Neural progenitor cell (in vitro differentiated cells): ENCODE data around the gene TIMM23. TPM values are rescaled to one million over a fixed set of nuclear protein-coding genes. Genes with fewer than 3 reads are reported as not detected.

Experiments used
- DNase-seq: peaks from one replicate; pipeline ENCODE4 v3.0.0-alpha.2; 2016; ENCODE audit warnings: low spot score
- H2AFZ ChIP-seq: fragments of 200-600 bp; sonication (generic); replicated peaks from 2 replicates; pipeline ENCODE4 v1.6.1; 2016; ENCODE audit warnings: antibody characterized with exemption
- H3F3A ChIP-seq: fragments of 200-600 bp; sonication (generic); 2 replicates; pipeline ENCODE4 v1.6.1; 2016; ENCODE audit warnings: antibody characterized with exemption, low read depth
- H3K27ac ChIP-seq: fragments of 200-600 bp; sonication (generic); 2 replicates; pipeline ENCODE4 v1.5.1; 2016; ENCODE audit warnings: mild to moderate bottlenecking
- H3K27me3 ChIP-seq: fragments of 200-600 bp; sonication (generic); 2 replicates; pipeline ENCODE4 v1.6.1; 2016; ENCODE audit warnings: mild to moderate bottlenecking, moderate library complexity
- H3K36me3 ChIP-seq: fragments of 200-600 bp; sonication (generic); 2 replicates; pipeline ENCODE4 v1.5.1; 2016
- H3K4me1 ChIP-seq: fragments of 200-600 bp; sonication (generic); 2 replicates; pipeline ENCODE4 v1.6.1; 2016; ENCODE audit warnings: mixed run types
- H3K4me2 ChIP-seq: fragments of 200-600 bp; sonication (generic); 2 replicates; pipeline ENCODE4 v1.6.1; 2016
- H3K4me3 ChIP-seq: fragments of 200-600 bp; sonication (generic); 2 replicates; pipeline ENCODE4 v1.5.1; 2016
- H3K79me2 ChIP-seq: fragments of 200-600 bp; sonication (generic); 2 replicates; pipeline ENCODE4 v1.6.1; 2016; ENCODE audit warnings: low read depth
- H3K9ac ChIP-seq: fragments of 200-600 bp; sonication (generic); 2 replicates; pipeline ENCODE4 v1.6.1; 2016
- H3K9me3 ChIP-seq: fragments of 200-600 bp; sonication (generic); 2 replicates; pipeline ENCODE4 v1.5.1; 2016; ENCODE audit warnings: low read depth
- H4K20me1 ChIP-seq: fragments of 200-600 bp; sonication (generic); 2 replicates; pipeline ENCODE4 v1.6.1; 2016; ENCODE audit warnings: low read depth
- H3K27ac Mint-ChIP-seq: 3 replicates; pipeline ENCODE4 v1.8.0; 2021; ENCODE audit warnings: mixed read lengths
- H3K27me3 Mint-ChIP-seq: 2 replicates; pipeline ENCODE4 v1.8.0; 2022; ENCODE audit warnings: low read depth, mild to moderate bottlenecking, inconsistent platforms, moderate library complexity, mixed read lengths; ENCODE audit not compliant: insufficient read depth
- H3K36me3 Mint-ChIP-seq: 3 replicates; pipeline ENCODE4 v1.8.0; 2021; ENCODE audit warnings: mixed read lengths
- H3K4me1 Mint-ChIP-seq: 3 replicates; pipeline ENCODE4 v1.8.0; 2021; ENCODE audit warnings: mixed read lengths
- H3K4me3 Mint-ChIP-seq: 3 replicates; pipeline ENCODE4 v1.8.0; 2021; ENCODE audit warnings: mild to moderate bottlenecking, moderate library complexity, mixed read lengths
- H3K9me3 Mint-ChIP-seq: 3 replicates; pipeline ENCODE4 v1.8.0; 2020; ENCODE audit warnings: mixed read lengths
- CTCF ChIP-seq: fragments of 200-600 bp; sonication (generic); IDR thresholded peaks from 2 replicates; pipeline ENCODE4 v1.5.1; 2017; ENCODE audit warnings: antibody characterized with exemption, mild to moderate bottlenecking
- EZH2 ChIP-seq: fragments of 200-600 bp; sonication (generic); IDR thresholded peaks from 2 replicates; pipeline ENCODE4 v1.6.1; 2017; ENCODE audit warnings: antibody characterized with exemption, mild to moderate bottlenecking, moderate library complexity
- EZH2phosphoT487 ChIP-seq: fragments of 200-600 bp; sonication (generic); IDR thresholded peaks from 2 replicates; pipeline ENCODE4 v1.6.1; 2017; ENCODE audit warnings: antibody characterized with exemption
- total RNA-seq: library from RNA; depleted of rRNA; stranded (reverse); fragments of >200 nt; gene quantifications from 2 replicates; pipeline ENCODE4 v1.2.3, GENCODE V29; 2015; ENCODE audit warnings: low replicate concordance

TIMM23 gene
- total RNA-seq, 1 donor from 2014 or later = 85.4 TPM

- H3K36me3 ChIP-seq = no peaks in the 10 kb centered on the region
- H3K9ac ChIP-seq = peak overlapping the region; percentile 91
- Mint-ChIP-seq H3K4me3 (peak overlapping the region; percentile 94), H3K36me3 (peaks cover 4% of the 10 kb centered on the region), H3K27me3 (peaks cover 2% of the 10 kb centered on the region), H3K4me1 (peaks cover 32% of the 10 kb centered on the region), H3K9me3 (no peaks in the 10 kb centered on the region), H3K27ac (peak overlapping the region; percentile 78)
- TF ChIP-seq EZH2phosphoT487 = no peak
- TF ChIP-seq CTCF = no peak
- no peak for TF ChIP-seq EZH2
- H3K27ac ChIP-seq = no peak overlapping the region
- H3K27me3 ChIP-seq = no peaks in the 10 kb centered on the region
- H3K4me3 ChIP-seq = peak overlapping the region; percentile 77
- H4K20me1 ChIP-seq = peaks cover 38% of the 10 kb centered on the region
- H3K79me2 ChIP-seq = peaks cover 35% of the 10 kb centered on the region
- DNase-seq = no peak
- peaks cover 4% of the 10 kb centered on the region for H3F3A ChIP-seq
- H3K9me3 ChIP-seq = no peaks in the 10 kb centered on the region
- peaks cover 11% of the 10 kb centered on the region for H3K4me1 ChIP-seq
- H3K4me2 ChIP-seq = peak overlapping the region; percentile 92
- H2AFZ ChIP-seq = no peak overlapping the region
These were observed 57.3 kb downstream of the TIMM23 start for GRCh38 chr10:46029461-46030030.

- Mint-ChIP-seq H3K27me3 (peaks cover 2% of the 10 kb centered on the region), H3K27ac (peak within 1 kb of the TSS; percentile 78), H3K4me1 (peaks cover 30% of the 10 kb centered on the region), H3K9me3 (no peaks in the 10 kb centered on the region), H3K36me3 (peaks cover 4% of the 10 kb centered on the region), H3K4me3 (peak within 1 kb of the TSS; percentile 94)
- peak; percentile 35 for TF ChIP-seq EZH2
- peak; percentile 81 for TF ChIP-seq CTCF
- no peak for TF ChIP-seq EZH2phosphoT487
- Histone ChIP-seq H3K9me3 (no peaks in the 10 kb centered on the region), H3K9ac (peak within 1 kb of the TSS; percentile 91), H4K20me1 (peaks cover 31% of the 10 kb centered on the region), H3F3A (no peaks in the 10 kb centered on the region), H3K4me2 (peak within 1 kb of the TSS; percentile 92), H3K36me3 (no peaks in the 10 kb centered on the region), H2AFZ (peak within 1 kb of the TSS; percentile 75), H3K27ac (no peak within 1 kb of the TSS), H3K27me3 (no peaks in the 10 kb centered on the region), H3K4me1 (peaks cover 11% of the 10 kb centered on the region), H3K79me2 (peaks cover 35% of the 10 kb centered on the region), H3K4me3 (peak within 1 kb of the TSS; percentile 77)
- DNase-seq = peak; percentile 99
These were observed 58.0 kb downstream of the TIMM23 start, which contains the start of gene NCOA4 for GRCh38 chr10:46030091-46030937. Gene NCOA4, minus strand, starts transcription at chr10:46030623. Its CDS starts 13,943 bp downstream, at chr10:46016680.

GRCh38 chr10:46031648-46032532 is 59.6 kb downstream of the TIMM23 start:
- Histone ChIP-seq H3K4me3 (no peak overlapping the region), H3K4me1 (peaks cover 11% of the 10 kb centered on the region), H4K20me1 (peaks cover 26% of the 10 kb centered on the region), H3K9me3 (no peaks in the 10 kb centered on the region), H2AFZ (no peak overlapping the region), H3F3A (no peaks in the 10 kb centered on the region), H3K9ac (no peak overlapping the region), H3K27ac (no peak overlapping the region), H3K79me2 (peaks cover 29% of the 10 kb centered on the region), H3K27me3 (no peaks in the 10 kb centered on the region), H3K4me2 (no peak overlapping the region), H3K36me3 (no peaks in the 10 kb centered on the region)
- Mint-ChIP-seq H3K4me1 (peaks cover 26% of the 10 kb centered on the region), H3K4me3 (peak overlapping the region; percentile 61), H3K27ac (no peak overlapping the region), H3K36me3 (peaks cover 1% of the 10 kb centered on the region), H3K9me3 (no peaks in the 10 kb centered on the region), H3K27me3 (peaks cover 2% of the 10 kb centered on the region)
- TF ChIP-seq CTCF (no peak), EZH2 (no peak), EZH2phosphoT487 (no peak)
- DNase-seq = no peak
